HEK293T (cell line): ENCODE results near the gene HADHB.

Experiments
- ARNT ChIP-seq: fragments of 450-650 bp; IDR thresholded peaks from 2 replicates; pipeline ENCODE4 v1.6.1; 2017; ENCODE audit warnings: mild to moderate bottlenecking
- BHLHE40 ChIP-seq: fragments of 450-650 bp; IDR thresholded peaks from 2 replicates; pipeline ENCODE4 v1.6.1; 2016; ENCODE audit warnings: mild to moderate bottlenecking, moderate library complexity, borderline replicate concordance
- FOXM1 ChIP-seq: fragments of 450-650 bp; IDR thresholded peaks from 2 replicates; pipeline ENCODE4 v1.6.1; 2017; ENCODE audit warnings: mild to moderate bottlenecking, borderline replicate concordance
- HDGF ChIP-seq: fragments of 450-650 bp; IDR thresholded peaks from 2 replicates; pipeline ENCODE4 v1.6.1; 2017; ENCODE audit warnings: antibody characterized with exemption, borderline replicate concordance
- PKNOX1 ChIP-seq: fragments of 450-650 bp; IDR thresholded peaks from 2 replicates; pipeline ENCODE4 v1.6.1; 2016
- SP1 ChIP-seq: fragments of 450-650 bp; IDR thresholded peaks from 2 replicates; pipeline ENCODE4 v1.6.1; 2017
- SUZ12 ChIP-seq: fragments of 450-650 bp; IDR thresholded peaks from 2 replicates; pipeline ENCODE4 v1.6.1; 2016; ENCODE audit warnings: mild to moderate bottlenecking
- TARDBP ChIP-seq: fragments of 450-650 bp; IDR thresholded peaks from 2 replicates; pipeline ENCODE4 v1.6.1; 2016
- ZNF384 ChIP-seq: fragments of 450-650 bp; IDR thresholded peaks from 2 replicates; pipeline ENCODE4 v1.6.1; 2016

- no peak for TF ChIP-seq SP1
- no peak for TF ChIP-seq FOXM1
- no peak for TF ChIP-seq BHLHE40
- TF ChIP-seq PKNOX1 = no peak
- no peak for TF ChIP-seq ARNT
- no peak for TF ChIP-seq TARDBP
- no peak for TF ChIP-seq SUZ12
- no peak for TF ChIP-seq ZNF384
- TF ChIP-seq HDGF = no peak
These were observed 41.2 kb downstream of the HADHB start for GRCh38 chr2:26285931-26286330.
